Left cardiac atrium (tissue), 4 donors: Measurements from ENCODE around the gene FUT3. TPM values are rescaled to one million over a fixed set of nuclear protein-coding genes. Genes with fewer than 3 reads are reported as not detected.

Source experiments
- ATAC-seq, 2 donors: fragments of 200-7000 bp; cut with Tn5 transposase; one replicate each; pipeline ENCODE4 v1.9.1; 2020; ENCODE audit warnings: mild to moderate bottlenecking in 2 of 2, moderate library complexity in 2 of 2
- DNase-seq: peaks from one replicate; pipeline ENCODE4 v3.0.0-alpha.2; 2020
- intact Hi-C, 2 donors: fragments of 100-400 bp; cut with DNase I; formaldehyde crosslinking; loops; one replicate each; pipeline versions ENCODE4 v1.14.1 to v1.15.1; 2022 to 2023
- total RNA-seq, 2 donors: library from RNA; stranded (reverse); fragmentation: NEBNext Ultra II Directional; extraction: Animal tissue kit (Norgen Biotek cat#: 25700); gene quantifications; one replicate each; pipeline ENCODE4 v1.2.1, GENCODE V29; 2021
- donor health status: DM: no; HTN: yes; CAD: no.
- donor health status: DM: no; HTN: yes; CAD: no; lungs with severe emphysema.
- donor health status: DM: yes; HTN: yes; CAD: no.
- donor health status: Dilated cardiomyopathy.

Gene FUT3
- total RNA-seq, 2 donors from 2014 or later = not detected

DNA sequence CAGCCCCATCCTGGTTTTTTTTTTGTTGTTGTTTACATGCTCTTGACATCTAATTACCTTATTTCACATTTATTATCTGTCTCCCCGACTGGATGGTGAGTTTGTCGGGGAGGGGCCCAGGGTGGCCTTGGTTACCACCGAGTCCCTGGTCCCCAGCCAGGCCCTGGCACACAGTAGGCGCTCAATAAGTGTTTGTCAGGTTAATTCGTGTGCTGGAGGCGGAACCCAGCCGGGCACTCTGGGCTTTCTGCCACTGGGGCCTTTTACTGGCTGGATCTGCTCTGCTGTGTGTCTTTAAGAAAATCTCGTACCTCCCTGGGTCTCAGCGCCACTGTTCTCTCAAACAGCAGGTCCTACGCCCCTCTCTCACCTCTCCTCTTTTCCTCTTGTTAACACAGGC, 41.8 kb downstream of the FUT3 start:
- intact Hi-C loops = loop anchor here in 1 of 2 donors (10.0 kb wide), 1 partner anchor 165 kb away; the partner anchor contains the start of gene RANBP3
- ATAC-seq = no peak
- DNase-seq = no peak

DNA sequence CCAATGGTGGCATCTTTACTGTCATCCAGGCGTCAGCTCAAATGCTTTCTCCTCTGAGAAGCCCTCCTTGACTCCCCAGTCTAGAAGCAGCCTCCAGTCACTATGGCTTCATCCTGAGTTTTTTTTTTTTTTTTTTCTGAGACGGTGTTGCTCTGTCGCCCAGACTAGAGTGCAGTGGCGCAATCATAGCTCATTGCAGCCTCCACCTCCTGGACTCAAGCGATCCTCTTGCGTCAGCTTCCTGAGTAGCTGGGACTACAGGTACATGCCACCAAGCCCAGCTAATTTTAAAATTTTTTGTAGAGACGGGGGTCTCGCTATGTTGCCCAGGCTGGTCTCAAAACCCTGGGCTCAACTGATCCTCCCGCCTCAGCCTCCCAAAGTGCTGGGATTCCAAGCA, 42.2 kb downstream of the FUT3 start:
- intact Hi-C loops = loop anchor here in 1 of 2 donors (10.0 kb wide), 1 partner anchor 166 kb away; the partner anchor contains the start of gene RANBP3
- DNase-seq (no peak), ATAC-seq (no peak)

DNA sequence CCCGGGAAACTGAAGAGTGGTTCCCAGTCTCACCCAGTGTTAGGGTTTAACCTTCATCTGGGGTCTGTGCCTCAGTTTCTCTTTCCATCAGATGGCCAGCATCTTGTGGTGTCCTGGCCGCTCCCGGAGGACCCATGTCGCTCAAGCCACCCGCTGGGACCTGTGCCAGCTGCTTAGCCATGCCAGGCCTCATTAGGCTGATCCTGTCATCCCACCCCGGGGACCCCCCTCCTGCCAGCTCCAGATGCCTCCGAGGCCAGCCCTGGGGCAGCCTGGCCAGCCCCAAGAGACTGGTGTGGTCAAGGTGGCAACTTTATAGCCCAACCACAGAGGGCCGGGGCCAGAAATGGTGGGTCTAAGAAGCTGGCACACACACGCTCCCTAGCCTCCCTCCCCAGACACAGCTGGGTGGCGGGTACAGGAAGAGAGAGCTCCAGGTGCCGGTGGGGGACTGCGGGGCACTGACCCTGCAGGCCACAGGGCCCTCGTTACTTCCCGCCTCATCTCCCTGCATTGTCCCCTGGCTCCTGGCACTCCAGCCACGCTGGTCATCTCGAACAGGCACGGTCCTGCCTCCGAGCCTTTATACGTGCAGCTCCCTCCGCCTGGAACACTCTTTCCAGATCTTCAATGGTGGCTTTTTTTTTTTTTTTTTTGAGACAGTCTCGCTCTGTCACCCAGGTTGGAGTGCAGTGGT, 43.0 kb downstream of the FUT3 start:
- intact Hi-C loops = loop anchor here in 1 of 2 donors (10.0 kb wide), 1 partner anchor 167 kb away; the partner anchor contains the start of gene RANBP3
- no peak for ATAC-seq

DNA sequence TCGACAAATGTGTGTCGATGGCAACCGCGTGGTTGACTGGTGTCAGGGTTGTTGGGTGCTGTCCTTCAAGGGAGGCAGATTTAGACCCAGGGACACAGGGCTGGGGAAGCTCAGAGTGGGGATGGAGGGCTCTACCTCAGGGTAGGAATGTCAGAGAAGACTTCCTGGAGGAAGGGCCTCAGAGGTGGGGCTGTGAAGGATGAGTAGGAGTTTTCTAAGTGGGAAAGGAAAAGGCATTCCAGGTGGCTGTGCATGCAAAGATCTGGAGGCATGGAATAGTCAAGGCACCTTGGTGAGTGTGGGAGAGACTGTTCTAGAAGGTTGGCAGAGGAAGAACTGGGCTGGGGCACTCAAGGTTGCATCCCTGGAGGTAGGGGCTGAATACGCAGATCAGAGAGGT, 44.3 kb downstream of the FUT3 start:
- DNase-seq (no peak), ATAC-seq (no peak)
- intact Hi-C loops = loop anchor here in 1 of 2 donors (10.0 kb wide), 1 partner anchor 168 kb away; the partner anchor contains the start of gene RANBP3

More for the DNA sequence above, 43.0 kb downstream of the FUT3 start:
- peak; percentile 23 for DNase-seq

DNA sequence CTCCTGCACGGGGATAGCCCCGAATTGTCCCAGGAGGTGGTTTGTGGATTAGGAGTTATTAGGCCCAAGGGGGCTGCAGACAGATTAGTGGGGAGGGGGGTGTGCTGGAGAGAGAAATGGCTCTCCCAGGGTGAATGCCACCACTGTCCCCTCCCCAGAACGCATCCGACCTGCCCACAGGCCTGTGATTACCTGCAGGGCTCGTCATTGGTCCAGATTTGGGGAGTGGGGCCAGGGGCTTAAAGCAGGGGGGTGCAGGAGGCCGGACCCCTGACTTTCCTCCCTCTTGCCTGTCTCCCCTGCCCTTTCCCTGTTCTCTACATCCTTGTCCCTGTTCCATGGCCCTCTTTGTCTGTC, 45.1 kb downstream of the FUT3 start:
- DNase-seq = no peak
- ATAC-seq = no peak
- intact Hi-C loops = loop anchor here in 1 of 2 donors (10.0 kb wide), 1 partner anchor 169 kb away; the partner anchor contains the start of gene RANBP3

DNA sequence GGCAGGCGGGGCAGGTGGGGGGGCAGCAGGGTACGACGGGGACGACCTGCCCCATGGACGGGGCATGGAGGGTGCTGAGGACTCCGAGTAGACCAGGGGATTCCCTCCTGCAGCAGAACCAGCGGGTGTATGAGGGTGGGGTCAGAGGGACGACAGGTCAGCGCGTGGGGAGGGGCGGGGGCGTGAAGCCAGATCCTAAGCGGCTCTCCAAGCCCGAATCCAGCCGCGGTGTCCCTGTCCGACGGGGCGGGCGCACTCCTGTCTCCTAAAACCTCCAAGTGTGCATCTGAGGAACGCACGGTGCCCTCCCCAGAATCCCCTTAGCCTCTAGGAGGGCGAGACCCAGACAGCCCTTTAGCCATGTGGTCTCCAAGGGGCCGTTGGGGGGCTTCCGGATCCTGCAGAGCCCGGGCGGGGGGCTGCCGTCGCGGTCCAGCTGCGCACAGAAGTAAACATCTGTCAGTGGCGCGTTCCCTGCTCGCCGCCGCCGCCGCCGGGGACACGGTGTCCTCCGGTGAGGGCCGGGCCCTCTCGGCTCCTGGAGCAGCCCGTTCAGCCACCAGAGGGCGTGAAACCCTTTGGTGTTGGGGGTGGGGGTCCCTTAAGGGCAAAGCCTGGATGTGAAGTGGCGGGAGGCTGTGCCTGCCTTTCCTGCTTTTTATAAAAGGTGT, 45.7 kb downstream of the FUT3 start:
- intact Hi-C loops = loop anchor here in 1 of 2 donors (2.0 to 10.0 kb wide), 2 partner anchors 89 to 169 kb away; partner anchors contain the start of gene RANBP3
- peak; percentile 77 for DNase-seq

GRCh38 chr19:5804516-5805461, 46.5 kb downstream of the FUT3 start, which contains the start of gene NRTN:
TSS of gene NRTN (plus strand) at chr19:5805067. CDS start at chr19:5824166, 19,099 bp downstream.
- DNase-seq = no peak
- intact Hi-C loops = loop anchor here (2.0 to 10.0 kb wide), 3 partner anchors 88 to 170 kb away; partner anchors contain the start of gene RANBP3 (in 1 of the 2)

More for the DNA sequence above, 45.7 kb downstream of the FUT3 start:
- peak; percentile 46 to 58 for ATAC-seq

GRCh38 chr19:5803752-5804515, 47.3 kb downstream of the FUT3 start:
- ATAC-seq (peak; percentile 88 to 90), DNase-seq (peak; percentile 89)
- intact Hi-C loops = loop anchor here (2.0 to 10.0 kb wide), 3 partner anchors 88 to 171 kb away; partner anchors contain the start of gene RANBP3 (in 1 of the 2)

More at GRCh38 chr19:5804516-5805461, 46.5 kb downstream of the FUT3 start, which contains the start of gene NRTN:
- peak; percentile 61 to 67 for ATAC-seq

DNA sequence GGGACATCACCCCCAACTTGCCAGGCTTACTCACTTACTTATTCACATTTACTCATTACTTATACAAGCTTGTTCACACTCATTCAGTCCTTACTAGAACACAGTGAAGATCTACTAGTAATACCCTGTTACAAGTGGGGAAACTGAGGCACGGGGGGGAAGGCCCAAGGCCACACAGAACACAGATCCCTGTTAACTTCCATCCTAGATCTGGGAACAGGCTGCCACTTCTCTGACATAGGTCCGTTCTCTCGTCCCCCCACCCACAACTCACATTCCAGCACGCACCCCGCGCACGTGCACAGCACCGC, 47.9 kb downstream of the FUT3 start:
- ATAC-seq = no peak
- no peak for DNase-seq
- intact Hi-C loops = loop anchor here (5.0 to 10.0 kb wide), 2 partner anchors 89 to 171 kb away; partner anchors contain the start of gene RANBP3 (in 1 of the 2)

DNA sequence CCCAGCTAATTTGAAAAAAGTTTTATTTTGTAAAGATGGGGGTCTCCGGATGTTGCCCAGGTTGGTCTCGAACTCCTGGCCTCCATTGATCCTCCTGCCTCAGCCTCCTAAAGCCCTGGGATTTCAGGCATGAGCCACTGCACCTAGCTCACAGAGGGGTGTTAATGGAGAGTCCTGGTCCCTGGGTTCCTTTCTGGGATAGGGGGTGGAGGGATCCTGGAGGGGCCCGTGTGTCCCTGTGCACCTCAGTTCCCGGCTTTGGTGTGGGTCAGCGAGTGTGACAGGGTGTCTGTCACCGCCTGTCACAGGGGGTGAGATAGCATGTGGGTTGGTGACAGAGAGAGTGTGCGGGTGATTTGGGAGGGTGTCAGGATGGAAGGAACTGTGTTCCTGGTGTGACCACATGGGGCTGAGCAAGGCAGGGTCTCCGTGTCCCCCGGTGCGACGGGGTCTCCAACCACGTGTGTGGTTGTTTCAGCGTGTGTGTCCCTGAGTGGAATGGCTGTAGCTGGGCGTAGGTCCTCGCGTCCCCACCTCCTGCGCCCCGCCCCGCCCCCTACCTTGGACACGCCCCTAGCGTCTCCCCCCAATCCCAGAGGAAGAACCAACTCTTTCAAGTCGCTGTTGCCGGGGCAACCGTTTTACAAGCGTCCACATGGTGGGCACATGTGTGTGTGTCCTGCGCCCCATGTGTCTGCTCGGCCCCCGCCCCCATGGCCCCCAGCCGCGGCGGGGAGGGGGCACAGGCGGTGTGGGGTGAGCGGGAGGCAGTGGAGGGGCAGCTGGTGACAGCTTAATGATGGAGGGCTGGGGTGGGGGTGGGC, 49.2 kb downstream of the FUT3 start:
- peak; percentile 64 for DNase-seq
- intact Hi-C loops = loop anchor here (5.0 to 10.0 kb wide), 2 partner anchors 90 to 173 kb away; partner anchors contain the start of gene RANBP3 (in 1 of the 2)
- no peak for ATAC-seq

DNA sequence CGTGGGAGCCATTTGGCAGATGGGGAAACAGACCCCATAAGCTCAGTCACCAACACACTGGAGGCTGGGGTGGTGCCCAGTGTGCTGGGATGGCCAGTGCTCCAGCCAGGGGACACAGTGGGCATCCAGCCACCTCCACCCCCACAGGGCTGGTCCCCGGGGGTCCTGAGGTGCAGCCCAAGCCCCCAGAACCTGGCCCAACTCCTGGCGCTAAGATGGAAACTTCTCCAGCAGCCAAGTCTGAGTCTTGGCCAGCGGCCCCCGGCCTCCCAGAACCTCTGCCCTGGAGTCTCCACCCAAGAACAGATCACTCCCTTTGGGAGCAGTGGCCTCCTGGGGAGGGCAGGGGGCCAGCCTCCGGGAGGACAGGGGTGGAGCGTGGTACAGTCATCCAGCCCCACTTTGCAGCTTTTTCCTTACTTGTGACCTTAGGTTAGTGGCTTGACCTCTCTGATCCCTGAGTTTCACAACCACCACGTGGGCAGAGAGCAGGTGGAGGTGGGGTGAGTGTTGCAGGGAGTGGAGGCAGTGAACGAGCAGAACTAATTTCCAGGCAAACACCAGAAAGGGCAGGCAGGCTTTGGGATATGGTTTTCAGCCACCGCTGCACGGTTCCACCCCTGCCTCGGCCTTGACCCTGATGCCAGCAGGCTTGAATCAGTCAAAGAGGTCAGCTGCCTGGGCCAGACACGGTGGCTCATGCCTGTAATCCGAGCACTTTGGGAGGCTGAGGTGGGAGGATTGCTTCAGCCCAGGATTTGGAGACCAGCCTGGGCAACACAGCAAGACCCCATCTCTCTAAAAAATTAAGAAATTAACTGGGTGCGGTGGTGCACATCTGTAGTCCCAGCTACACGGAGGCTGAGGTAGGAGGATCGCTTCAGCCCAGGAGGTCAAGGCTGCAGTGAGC, 50.6 kb downstream of the FUT3 start:
- no peak for ATAC-seq
- intact Hi-C loops = loop anchor here (5.0 to 10.0 kb wide), 2 partner anchors 92 to 174 kb away; partner anchors contain the start of gene RANBP3 (in 1 of the 2)
- no peak for DNase-seq

- ATAC-seq (peak; percentile 55 to 58), DNase-seq (peak; percentile 71)
- intact Hi-C loops = loop anchor here (5.0 to 10.0 kb wide), 2 partner anchors 93 to 175 kb away; partner anchors contain the start of gene RANBP3 (in 1 of the 2)
These were observed 51.7 kb downstream of the FUT3 start for GRCh38 chr19:5799247-5800241.

DNA sequence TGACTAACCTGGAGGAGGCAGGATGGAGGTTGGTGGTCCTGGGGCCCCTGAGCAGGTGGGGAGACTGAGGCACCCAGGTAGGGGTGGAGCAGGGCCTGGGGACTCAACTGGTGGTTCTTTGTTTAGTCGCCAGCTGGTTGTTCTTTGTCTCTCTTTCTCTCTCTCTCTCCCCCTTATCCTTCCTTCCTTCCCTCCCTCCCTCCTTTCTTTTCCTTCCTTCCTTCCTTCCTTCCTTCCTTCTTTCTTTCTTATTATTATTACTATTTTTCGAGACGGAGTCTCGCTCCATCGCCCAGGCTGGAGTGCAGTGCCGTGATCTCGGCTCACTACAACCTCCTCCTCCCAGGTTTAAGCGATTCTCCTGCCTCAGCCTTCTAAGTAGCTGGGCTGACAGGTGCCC, 53.0 kb downstream of the FUT3 start:
- DNase-seq (no peak), ATAC-seq (no peak)
- intact Hi-C loops = no loop called here

DNA sequence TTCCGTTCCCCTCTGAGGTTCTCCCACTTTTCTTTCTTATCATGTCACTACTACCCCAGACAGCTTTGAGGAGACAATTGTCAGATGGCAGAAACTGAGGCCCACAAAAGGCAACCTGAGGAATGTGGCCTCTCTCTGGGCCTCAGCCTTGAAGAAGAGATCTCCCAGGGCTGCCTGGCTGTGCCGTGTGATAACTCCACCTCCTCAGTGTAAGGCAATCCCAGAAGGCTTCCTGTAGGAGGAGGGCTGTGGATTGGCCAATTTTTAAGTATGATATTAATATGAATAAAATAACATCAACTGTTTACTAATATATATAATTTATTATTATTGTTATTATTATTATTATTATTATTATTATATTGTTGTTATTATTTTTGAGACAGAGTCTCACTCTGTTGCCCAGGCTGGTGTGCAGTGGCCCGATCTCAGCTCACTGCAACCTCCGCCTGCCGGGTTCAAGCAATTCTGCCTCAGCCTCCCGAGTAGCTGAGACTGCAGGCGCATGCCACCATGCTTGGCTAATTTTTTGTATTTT, 55.8 kb downstream of the FUT3 start:
- intact Hi-C loops = no loop called here
- DNase-seq (no peak), ATAC-seq (no peak)
